Central memory CD8-positive, alpha-beta T cell (primary cell): ENCODE measurements around the gene BIN1.

Source experiments
- ATAC-seq: fragments of 150-1000 bp; cut with Tn5 transposase; replicated peaks from 2 replicates; pipeline ENCODE4 v1.10.0; 2022; ENCODE audit warnings: mild to moderate bottlenecking, moderate FRiP score, moderate number of reproducible peaks; ENCODE audit not compliant: poor library complexity, severe bottlenecking; ENCODE audit errors: extremely low read depth
- DNase-seq, 2 donors: peaks; one replicate each; pipeline ENCODE4 v3.0.0; 2021; ENCODE audit warnings: low spot score in 2 of 2
- H3K27ac Mint-ChIP-seq: one replicate; pipeline ENCODE4 v1.8.0; 2022; ENCODE audit warnings: low read depth, mild to moderate bottlenecking, moderate library complexity, mixed read lengths
- H3K27me3 Mint-ChIP-seq: one replicate; pipeline ENCODE4 v1.8.0; 2022; ENCODE audit warnings: mixed read lengths
- H3K36me3 Mint-ChIP-seq: one replicate; pipeline ENCODE4 v1.8.0; 2022; ENCODE audit warnings: mild to moderate bottlenecking, moderate library complexity, mixed read lengths; ENCODE audit not compliant: insufficient read depth
- H3K4me1 Mint-ChIP-seq: one replicate; pipeline ENCODE4 v1.8.0; 2022; ENCODE audit warnings: mixed read lengths
- H3K4me3 Mint-ChIP-seq: one replicate; pipeline ENCODE4 v1.8.0; 2022; ENCODE audit warnings: mild to moderate bottlenecking, moderate library complexity, mixed read lengths
- H3K9me3 Mint-ChIP-seq: one replicate; pipeline ENCODE4 v1.8.0; 2022; ENCODE audit warnings: mixed read lengths

BIN1 gene

DNA sequence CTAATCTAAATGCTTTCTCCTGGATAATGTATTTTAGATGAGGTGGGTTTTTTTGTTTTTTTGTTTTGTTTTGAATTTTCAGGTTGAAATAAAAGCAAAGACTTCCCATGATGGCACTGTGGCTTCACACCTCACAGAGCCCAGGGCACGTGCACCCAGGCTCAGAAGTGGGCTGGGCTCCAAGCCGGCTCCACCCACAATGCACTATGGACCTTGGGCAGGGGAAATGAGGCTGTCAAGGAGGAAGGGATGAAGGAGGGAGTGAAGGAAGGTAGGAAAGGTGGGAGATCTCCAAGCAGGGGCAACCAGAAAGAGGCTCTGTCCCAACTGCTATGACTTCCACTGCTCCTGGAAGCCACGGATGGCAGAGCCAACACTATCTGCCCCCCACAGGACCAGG is 60.4 kb downstream of the BIN1 start:
- H3K4me3 Mint-ChIP-seq = no peak overlapping the region
- no peak for ATAC-seq
- no peaks in the 10 kb centered on the region for H3K27me3 Mint-ChIP-seq
- peaks cover 11% of the 10 kb centered on the region for H3K36me3 Mint-ChIP-seq
- H3K9me3 Mint-ChIP-seq = no peaks in the 10 kb centered on the region
- peaks cover 18% of the 10 kb centered on the region for H3K4me1 Mint-ChIP-seq
- no peak for DNase-seq
- H3K27ac Mint-ChIP-seq = peak overlapping the region; percentile 7

DNA sequence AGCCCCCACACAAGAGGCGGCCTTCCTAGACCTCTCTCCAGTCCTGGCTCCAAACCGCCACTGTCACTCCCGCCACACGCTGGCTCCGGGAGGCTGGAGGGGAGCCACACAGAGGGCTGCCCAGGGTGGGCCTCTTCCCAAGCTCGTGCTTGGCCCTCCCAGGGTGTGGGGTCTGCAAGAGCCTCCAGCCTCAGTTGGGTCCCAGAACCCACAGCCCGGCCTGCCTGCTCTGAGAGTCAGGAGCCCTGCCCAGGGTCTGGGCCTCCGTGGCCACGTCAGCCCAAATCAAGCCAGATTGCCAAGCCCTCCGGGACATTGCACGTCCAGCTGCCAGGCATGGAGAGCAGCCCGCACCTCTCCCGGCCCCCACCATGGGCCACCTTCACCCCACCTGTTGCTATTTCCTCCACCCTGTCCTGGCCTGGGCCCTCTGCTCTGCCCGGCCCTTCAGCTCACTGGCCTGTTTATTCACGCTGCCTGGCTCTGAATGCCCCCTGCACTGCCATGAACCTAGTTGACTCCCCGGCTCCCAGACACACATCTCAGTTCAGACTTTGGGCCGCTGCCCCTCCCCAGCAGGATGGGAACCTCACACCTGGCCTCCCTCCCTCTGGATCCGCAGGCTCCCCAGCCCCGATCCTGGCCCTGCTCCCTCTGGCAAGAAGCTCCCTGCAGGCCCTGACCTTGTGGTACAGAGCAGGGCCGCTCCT is 61.0 kb downstream of the BIN1 start:
- ATAC-seq = no peak
- no peak overlapping the region for H3K27ac Mint-ChIP-seq
- DNase-seq = no peak
- no peaks in the 10 kb centered on the region for H3K27me3 Mint-ChIP-seq
- no peaks in the 10 kb centered on the region for H3K9me3 Mint-ChIP-seq
- H3K4me1 Mint-ChIP-seq = peaks cover 18% of the 10 kb centered on the region
- no peak overlapping the region for H3K4me3 Mint-ChIP-seq
- peaks cover 10% of the 10 kb centered on the region for H3K36me3 Mint-ChIP-seq

DNA sequence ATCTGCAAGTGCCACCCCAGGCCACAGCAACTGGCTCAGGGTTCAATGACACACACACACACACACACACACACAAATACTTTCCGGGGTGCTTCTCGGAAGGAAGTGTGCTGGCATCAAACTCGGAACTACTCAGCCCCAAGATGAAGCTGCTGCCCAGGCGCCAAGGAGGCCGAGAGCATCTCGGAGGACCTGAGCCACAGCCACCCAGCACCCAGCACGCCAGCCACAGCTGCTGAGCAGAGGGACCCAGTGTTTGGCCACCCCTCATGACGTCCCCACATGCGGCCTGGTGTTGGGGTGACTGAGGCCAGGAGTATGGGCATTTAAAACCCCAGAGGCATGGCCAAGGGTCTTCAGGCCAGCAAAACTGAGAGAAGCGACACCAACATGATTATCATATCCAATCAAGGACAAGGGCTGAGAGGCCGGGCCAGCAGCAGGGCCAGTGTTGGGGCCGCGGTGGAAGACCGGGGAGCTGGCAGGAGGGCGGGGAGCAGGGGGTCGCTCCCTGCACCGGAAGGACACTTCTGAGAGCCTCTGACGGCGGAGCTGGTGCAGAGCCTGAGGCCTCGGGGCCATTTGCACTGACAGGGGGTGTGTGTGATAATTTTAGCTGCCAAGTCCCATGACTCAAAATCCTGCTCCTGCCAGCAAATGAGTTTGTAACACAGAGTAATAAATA is 61.8 kb downstream of the BIN1 start:
- Mint-ChIP-seq H3K9me3 (no peaks in the 10 kb centered on the region), H3K36me3 (peaks cover 10% of the 10 kb centered on the region), H3K4me1 (peaks cover 12% of the 10 kb centered on the region), H3K4me3 (no peak overlapping the region), H3K27me3 (no peaks in the 10 kb centered on the region), H3K27ac (no peak overlapping the region)
- ATAC-seq = no peak
- no peak for DNase-seq

DNA sequence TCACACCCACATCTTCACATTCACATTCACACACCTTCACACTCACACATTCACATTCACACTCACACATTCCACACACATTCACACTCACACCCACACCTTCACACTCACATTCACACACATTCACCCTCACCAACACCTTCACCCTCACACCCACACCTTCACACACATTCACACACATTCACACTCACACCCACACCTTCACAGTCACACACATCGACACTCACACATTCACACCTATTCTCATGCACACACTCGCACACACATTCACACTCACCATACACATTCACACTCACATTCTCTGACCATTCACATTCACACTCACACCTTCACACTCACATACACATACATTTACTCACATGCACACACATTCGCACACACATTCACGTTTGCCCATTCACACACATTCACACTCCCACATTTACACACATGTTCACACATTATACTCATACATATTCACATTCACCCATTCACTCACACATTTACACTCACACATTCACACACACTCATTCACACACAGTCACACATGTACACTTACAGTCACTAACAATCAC is 62.7 kb downstream of the BIN1 start:
- Mint-ChIP-seq H3K27me3 (no peaks in the 10 kb centered on the region), H3K9me3 (no peaks in the 10 kb centered on the region), H3K36me3 (peaks cover 8% of the 10 kb centered on the region), H3K4me1 (peaks cover 4% of the 10 kb centered on the region), H3K27ac (no peak overlapping the region), H3K4me3 (no peak overlapping the region)
- no peak for ATAC-seq
- no peak for DNase-seq

DNA sequence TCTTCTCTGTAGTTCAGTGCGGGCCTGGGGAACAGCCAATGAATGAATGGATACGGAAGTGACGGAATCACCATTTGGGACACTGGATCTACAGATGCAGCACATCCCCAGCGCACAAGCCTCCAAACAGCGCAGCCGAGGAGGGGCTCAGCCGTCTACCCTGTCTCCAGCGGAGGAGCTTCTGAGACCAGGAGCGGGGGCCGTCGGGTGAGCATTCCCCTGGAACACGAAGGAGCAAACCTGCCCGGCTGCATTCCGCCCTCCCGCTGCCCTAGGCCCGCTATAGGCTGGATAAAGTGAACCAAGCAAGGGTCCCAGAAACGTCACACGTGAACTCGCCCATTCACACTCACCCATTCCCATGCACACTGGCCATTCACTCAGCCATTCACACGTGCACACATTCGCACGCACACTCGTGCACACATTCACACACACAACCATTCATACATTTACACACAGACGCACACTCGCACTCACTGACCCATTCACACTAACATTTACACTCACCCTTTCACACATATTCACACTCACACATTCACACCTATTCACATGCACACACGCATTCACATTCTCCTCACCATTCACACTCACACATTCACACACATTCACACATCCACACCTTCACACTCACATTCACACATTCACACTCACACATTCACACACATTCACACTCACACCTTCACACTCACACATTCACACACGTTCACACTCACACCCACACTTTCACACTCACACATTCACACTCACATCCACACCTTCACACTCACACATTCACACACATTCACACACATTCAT is 63.4 kb downstream of the BIN1 start:
- no peak for DNase-seq
- peaks cover 4% of the 10 kb centered on the region for H3K4me1 Mint-ChIP-seq
- no peak for ATAC-seq
- no peak overlapping the region for H3K27ac Mint-ChIP-seq
- H3K27me3 Mint-ChIP-seq = no peaks in the 10 kb centered on the region
- H3K36me3 Mint-ChIP-seq = peaks cover 6% of the 10 kb centered on the region
- H3K4me3 Mint-ChIP-seq = no peak overlapping the region
- no peaks in the 10 kb centered on the region for H3K9me3 Mint-ChIP-seq

DNA sequence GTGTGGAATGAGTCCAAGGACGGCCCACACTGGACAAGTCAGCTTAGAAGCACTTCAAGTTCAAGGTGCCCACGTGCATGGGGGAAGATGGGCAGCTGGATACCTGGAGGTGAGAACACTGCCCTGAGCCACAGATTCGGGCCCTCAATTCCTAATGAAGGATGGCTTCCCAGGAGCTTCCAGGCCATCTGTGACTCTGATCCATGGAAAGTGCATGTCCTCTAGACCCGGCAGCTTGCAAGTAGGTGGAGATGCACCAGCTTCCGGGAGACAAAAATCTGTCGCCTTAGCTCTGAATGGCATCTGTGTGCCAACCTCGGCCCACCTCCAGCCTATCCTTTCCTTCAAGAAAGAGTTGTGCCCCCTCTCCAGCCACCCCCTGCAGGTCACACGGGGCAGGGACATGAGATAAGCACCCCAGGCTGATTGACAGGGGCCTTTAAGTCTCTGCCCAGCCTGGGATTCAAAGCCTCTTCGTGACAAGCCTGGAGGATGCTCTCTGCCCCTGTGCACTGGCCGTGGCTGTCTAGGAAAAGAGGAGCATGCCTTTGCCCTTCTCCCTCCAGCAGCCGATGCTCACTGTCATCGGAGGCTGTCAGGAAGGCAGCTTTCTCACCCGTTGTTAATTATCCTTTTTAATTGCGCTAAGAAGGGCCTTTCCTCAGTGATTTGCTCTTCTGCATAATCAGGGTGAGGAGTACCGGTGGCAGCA is 65.5 kb downstream of the BIN1 start:
- ATAC-seq = no peak
- peaks cover 1% of the 10 kb centered on the region for H3K4me1 Mint-ChIP-seq
- H3K4me3 Mint-ChIP-seq = no peak overlapping the region
- H3K27me3 Mint-ChIP-seq = no peaks in the 10 kb centered on the region
- H3K36me3 Mint-ChIP-seq = peaks cover under 1% of the 10 kb centered on the region
- H3K9me3 Mint-ChIP-seq = no peaks in the 10 kb centered on the region
- no peak overlapping the region for H3K27ac Mint-ChIP-seq
- no peak for DNase-seq

DNA sequence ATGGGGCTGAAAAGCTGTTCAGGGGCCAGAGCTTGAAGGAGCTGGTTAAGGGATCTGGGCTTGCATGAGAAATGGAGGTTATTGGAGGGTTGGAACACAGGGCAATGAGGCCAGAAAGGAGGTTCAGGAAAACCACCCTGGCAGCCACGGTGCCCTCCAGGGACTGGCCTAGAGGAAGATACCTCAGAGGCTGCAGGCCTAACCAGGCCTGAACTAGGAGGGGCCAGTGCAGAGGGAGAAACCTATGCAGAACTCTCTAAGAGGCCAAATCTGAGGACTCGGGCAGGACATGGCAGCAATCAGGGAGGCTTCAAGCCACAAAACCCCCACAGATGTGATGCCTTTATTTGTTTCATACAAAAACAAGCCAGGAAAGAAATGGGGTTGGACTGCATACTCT is 66.8 kb downstream of the BIN1 start:
- Mint-ChIP-seq H3K36me3 (no peaks in the 10 kb centered on the region), H3K4me1 (no peaks in the 10 kb centered on the region), H3K27me3 (no peaks in the 10 kb centered on the region), H3K27ac (peak overlapping the region; percentile 16), H3K9me3 (no peaks in the 10 kb centered on the region), H3K4me3 (no peak overlapping the region)
- ATAC-seq (no peak), DNase-seq (no peak)

DNA sequence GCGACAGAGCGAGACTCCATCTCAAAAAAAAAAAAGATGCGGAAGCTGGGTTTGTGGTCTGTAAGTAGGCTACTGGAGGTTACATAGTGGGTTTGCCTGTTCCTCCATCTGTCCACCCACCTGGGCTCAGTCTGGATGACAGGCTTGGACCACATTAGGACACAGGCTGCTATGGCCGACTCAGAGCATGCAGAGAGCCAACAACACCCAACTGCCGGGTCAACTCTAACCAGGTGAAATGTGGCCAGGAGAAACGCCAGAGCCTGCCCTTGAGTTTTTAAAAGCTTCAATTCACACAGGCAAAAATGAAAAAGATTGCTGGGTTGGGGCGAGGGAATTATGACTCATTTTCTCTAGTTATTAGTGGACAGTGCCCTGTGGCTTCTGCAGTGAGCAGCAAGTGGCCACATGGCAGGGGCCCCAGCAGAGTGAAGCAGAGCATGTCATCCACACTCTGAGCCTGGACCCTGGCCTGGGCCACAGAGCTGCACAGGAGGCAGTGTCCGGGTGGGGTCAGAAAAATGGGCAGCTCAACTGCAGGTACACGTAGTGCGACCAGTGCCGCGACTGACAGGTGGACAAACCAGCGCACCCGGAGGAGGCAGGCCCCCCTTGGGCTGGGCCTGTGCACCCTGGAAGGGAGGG is 67.4 kb downstream of the BIN1 start:
- H3K4me3 Mint-ChIP-seq = no peak overlapping the region
- ATAC-seq (no peak), DNase-seq (no peak)
- no peaks in the 10 kb centered on the region for H3K36me3 Mint-ChIP-seq
- no peaks in the 10 kb centered on the region for H3K9me3 Mint-ChIP-seq
- H3K4me1 Mint-ChIP-seq = no peaks in the 10 kb centered on the region
- peak overlapping the region; percentile 16 for H3K27ac Mint-ChIP-seq
- no peaks in the 10 kb centered on the region for H3K27me3 Mint-ChIP-seq

DNA sequence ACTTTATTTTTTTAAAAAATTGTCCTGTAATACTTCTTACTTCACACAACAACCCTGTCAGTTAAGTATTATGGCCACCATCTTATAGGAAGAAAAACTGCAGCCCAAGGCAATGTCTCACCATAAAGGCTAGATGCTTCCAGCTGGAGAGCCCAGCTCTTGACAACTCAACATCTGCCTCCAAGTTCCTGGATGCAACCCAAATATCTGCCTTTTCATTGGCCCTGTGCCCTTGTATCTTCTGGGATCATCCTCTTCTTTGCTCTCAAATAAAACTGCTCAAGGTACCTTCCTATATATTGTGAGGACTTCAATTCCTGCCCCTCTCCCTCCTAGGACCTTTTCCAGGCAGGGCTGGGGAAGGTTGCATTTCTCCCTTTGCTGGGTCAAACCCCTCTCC is 69.5 kb downstream of the BIN1 start:
- ATAC-seq = no peak

DNA sequence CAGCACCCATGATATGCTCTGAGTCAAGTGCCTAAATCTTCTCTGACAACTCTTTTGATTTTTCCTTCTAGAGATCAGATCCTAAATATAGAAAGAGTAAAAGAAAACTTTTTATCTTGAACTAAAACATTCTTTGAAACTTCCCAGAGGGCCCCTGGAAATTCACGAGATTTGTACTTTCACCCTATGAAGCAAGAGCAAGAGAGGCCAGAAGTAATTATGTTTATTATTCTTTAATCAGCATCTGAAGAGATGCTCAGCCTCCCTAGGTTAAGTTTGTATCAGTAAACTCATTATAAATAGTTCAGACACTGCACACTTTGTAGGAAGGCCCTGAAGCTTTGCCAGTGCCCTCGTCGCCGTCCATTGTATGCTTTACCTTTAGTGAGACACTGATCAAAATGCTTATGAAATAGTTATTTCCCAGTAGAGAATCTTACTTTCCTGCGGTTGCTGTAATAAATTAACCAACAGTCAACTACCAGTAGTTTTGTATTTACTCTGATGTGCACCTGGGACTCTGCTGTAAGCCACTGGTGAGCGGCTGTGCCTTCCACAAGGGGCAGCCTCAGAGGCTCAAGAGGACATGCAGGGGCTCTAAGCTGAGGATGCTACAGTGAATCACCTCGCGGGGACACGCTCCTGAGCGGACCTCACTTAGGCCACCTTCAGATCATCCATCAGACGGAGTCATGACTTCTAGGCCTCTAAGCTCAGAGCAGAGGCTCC is 71.9 kb downstream of the BIN1 start:
- no peaks in the 10 kb centered on the region for H3K9me3 Mint-ChIP-seq
- no peaks in the 10 kb centered on the region for H3K4me1 Mint-ChIP-seq
- H3K27me3 Mint-ChIP-seq = peaks cover 25% of the 10 kb centered on the region
- H3K27ac Mint-ChIP-seq = no peak overlapping the region
- no peak overlapping the region for H3K4me3 Mint-ChIP-seq
- ATAC-seq (no peak), DNase-seq (no peak)
- no peaks in the 10 kb centered on the region for H3K36me3 Mint-ChIP-seq

More for the DNA sequence above, 69.5 kb downstream of the BIN1 start:
- Mint-ChIP-seq H3K27me3 (peaks cover 3% of the 10 kb centered on the region), H3K4me3 (no peak overlapping the region), H3K27ac (no peak overlapping the region), H3K4me1 (no peaks in the 10 kb centered on the region), H3K36me3 (no peaks in the 10 kb centered on the region), H3K9me3 (no peaks in the 10 kb centered on the region)
- no peak for DNase-seq

DNA sequence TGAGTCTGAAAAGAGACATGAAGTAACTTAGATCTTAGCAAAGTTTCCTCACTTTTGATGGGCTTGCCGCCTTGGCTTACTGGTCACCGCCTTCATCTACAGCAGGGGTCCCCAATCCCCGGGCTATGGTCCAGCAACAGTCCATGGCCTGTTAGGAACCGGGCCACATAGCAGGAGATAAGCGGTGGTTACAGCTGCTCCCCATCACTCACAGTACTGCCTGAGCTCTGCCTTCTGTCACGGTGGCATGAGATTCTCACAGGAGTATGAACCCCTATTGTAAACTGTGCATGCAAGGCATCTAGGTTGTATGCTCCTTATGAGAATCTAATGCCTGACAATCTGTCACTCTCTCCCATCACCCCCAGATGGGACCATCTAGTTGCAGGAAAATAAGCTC is 72.9 kb downstream of the BIN1 start:
- H3K36me3 Mint-ChIP-seq = no peaks in the 10 kb centered on the region
- H3K27ac Mint-ChIP-seq = no peak overlapping the region
- no peaks in the 10 kb centered on the region for H3K9me3 Mint-ChIP-seq
- no peak for DNase-seq
- no peak overlapping the region for H3K4me3 Mint-ChIP-seq
- peaks cover 34% of the 10 kb centered on the region for H3K27me3 Mint-ChIP-seq
- no peak for ATAC-seq
- no peaks in the 10 kb centered on the region for H3K4me1 Mint-ChIP-seq
